SU-DHL-6 (cell line): ENCODE results near the gene MARCHF11.

Experiments
- H2AFZ ChIP-seq: fragments of 200-600 bp; sonication (generic); 2 replicates; pipeline ENCODE4 v1.6.1; 2014; ENCODE audit warnings: low read depth, mild to moderate bottlenecking, moderate library complexity, mixed read lengths, antibody characterized with exemption, low read length; ENCODE audit not compliant: severe bottlenecking
- H3F3A ChIP-seq: fragments of 200-600 bp; shearing (Covaris generic); 2 replicates; pipeline ENCODE4 v1.6.0; 2016; ENCODE audit warnings: antibody characterized with exemption, mild to moderate bottlenecking; ENCODE audit not compliant: insufficient read depth
- H3K27ac ChIP-seq: fragments of 200-600 bp; sonication (generic); 2 replicates; pipeline ENCODE4 v1.5.1; 2016; ENCODE audit warnings: low read depth, mild to moderate bottlenecking, low read length, moderate library complexity, mixed read lengths
- H3K27me3 ChIP-seq: fragments of 200-600 bp; sonication (generic), shearing (Covaris generic); 2 replicates; pipeline ENCODE4 v1.6.0; 2014; ENCODE audit warnings: mild to moderate bottlenecking, low read length
- H3K36me3 ChIP-seq: fragments of 200-600 bp; sonication (generic); 2 replicates; pipeline ENCODE4 v1.6.1; 2014; ENCODE audit warnings: mild to moderate bottlenecking, low read length, mixed read lengths
- H3K4me2 ChIP-seq: fragments of 300-600, 200-600 bp; shearing (Covaris generic), sonication (generic); 2 replicates; pipeline ENCODE4 v1.6.0; 2014; ENCODE audit warnings: low read length, low read depth, mild to moderate bottlenecking; ENCODE audit not compliant: poor library complexity, severe bottlenecking
- H3K4me3 ChIP-seq: fragments of 200-600 bp; sonication (generic); 2 replicates; pipeline ENCODE4 v1.5.1; 2014; ENCODE audit warnings: antibody characterized with exemption, low read length, mild to moderate bottlenecking, mixed read lengths; ENCODE audit not compliant: insufficient read depth, poor library complexity, severe bottlenecking
- H3K79me2 ChIP-seq: fragments of 200-600 bp; sonication (generic); 2 replicates; pipeline ENCODE4 v1.6.1; 2014; ENCODE audit warnings: mild to moderate bottlenecking, low read length, moderate library complexity; ENCODE audit not compliant: insufficient read depth
- H3K9ac ChIP-seq: fragments of 200-600 bp; sonication (generic); 2 replicates; pipeline ENCODE4 v1.7.0; 2014; ENCODE audit warnings: mild to moderate bottlenecking, low read length
- H3K9me2 ChIP-seq: fragments of 200-600 bp; sonication (generic); replicated peaks from 2 replicates; pipeline ENCODE4 v1.6.1; 2014; ENCODE audit warnings: low read length; ENCODE audit not compliant: insufficient read depth
- H3K9me3 ChIP-seq: fragments of 200-600 bp; sonication (generic); 2 replicates; pipeline ENCODE4 v1.6.1; 2014; ENCODE audit warnings: low read length, mixed read lengths; ENCODE audit not compliant: insufficient read depth
- H4K20me1 ChIP-seq: fragments of 200-600 bp; sonication (generic); 2 replicates; pipeline ENCODE4 v1.6.1; 2014; ENCODE audit warnings: low read depth, mild to moderate bottlenecking, antibody characterized with exemption, low read length, moderate library complexity, mixed read lengths
- CTCF ChIP-seq: fragments of 200-600 bp; sonication (generic); IDR thresholded peaks from one replicate; pipeline ENCODE4 v1.5.1; 2017; ENCODE audit warnings: antibody characterized with exemption, mild to moderate bottlenecking, low read length, moderate library complexity; ENCODE audit not compliant: insufficient read depth, poor library complexity, severe bottlenecking
- EZH2phosphoT487 ChIP-seq: fragments of 200-600 bp; sonication (generic), shearing (Covaris generic); conservative IDR thresholded peaks from 2 replicates; pipeline ENCODE4 v1.6.1; 2018; ENCODE audit warnings: mild to moderate bottlenecking, antibody characterized with exemption, low read length, moderate library complexity, mixed read lengths

Gene MARCHF11

GRCh38 chr5:16018970-16019369 lies 160.6 kb downstream of the MARCHF11 start:
- Histone ChIP-seq H2AFZ (no peak overlapping the region), H3F3A (no peaks in the 10 kb centered on the region), H3K79me2 (no peaks in the 10 kb centered on the region), H4K20me1 (no peaks in the 10 kb centered on the region), H3K9me3 (no peaks in the 10 kb centered on the region), H3K27me3 (no peaks in the 10 kb centered on the region), H3K4me3 (no peak overlapping the region), H3K36me3 (no peaks in the 10 kb centered on the region), H3K9me2 (no peaks in the 10 kb centered on the region; the same call in 1 of the 2 replicates), H3K4me2 (no peak overlapping the region), H3K9ac (no peak overlapping the region), H3K27ac (no peak overlapping the region)
- no peak for TF ChIP-seq EZH2phosphoT487
- TF ChIP-seq CTCF = no peak

GRCh38 chr5:16017720-16018119 lies 161.9 kb downstream of the MARCHF11 start:
- H3K4me3 ChIP-seq = no peak overlapping the region
- H3K79me2 ChIP-seq = no peaks in the 10 kb centered on the region

More at GRCh38 chr5:16017720-16018119, 161.9 kb downstream of the MARCHF11 start:
- H2AFZ ChIP-seq = no peak overlapping the region
- H3K4me2 ChIP-seq = no peak overlapping the region
- H3K27me3 ChIP-seq = no peaks in the 10 kb centered on the region
- H3F3A ChIP-seq = no peaks in the 10 kb centered on the region
- no peaks in the 10 kb centered on the region; the same call in 1 of the 2 replicates for H3K9me2 ChIP-seq
- no peaks in the 10 kb centered on the region for H3K36me3 ChIP-seq
- H4K20me1 ChIP-seq = no peaks in the 10 kb centered on the region
- H3K27ac ChIP-seq = no peak overlapping the region
- TF ChIP-seq EZH2phosphoT487 (no peak), CTCF (no peak)
- H3K9me3 ChIP-seq = no peaks in the 10 kb centered on the region
- H3K9ac ChIP-seq = no peak overlapping the region
